NOMO-1 treated with dmso at 0.1 percent for 144 hours (cell line): ENCODE measurements around the gene SFN.
"Not testable (repeated sequence)": the region's sequence is repeated elsewhere in the genome, so short reads cannot be mapped to it uniquely, and the experiment has no call there.

Experiments used
- DNase-seq: peaks from one replicate; lab custom pipeline; 2025; ENCODE audit not compliant: unreplicated experiment; lab: John Stamatoyannopoulos, UW

SFN gene

GRCh38 chr1:26838474-26839338 lies 24.2 kb upstream of the SFN start:
- DNase-seq = no peak

- no peak for DNase-seq
Observed at GRCh38 chr1:26839339-26839722, 23.6 kb upstream of the SFN start.

- no peak for DNase-seq
Observed at GRCh38 chr1:26839779-26840178, 23.2 kb upstream of the SFN start.

- DNase-seq = no peak
Observed at GRCh38 chr1:26844424-26845196, 18.3 kb upstream of the SFN start.

GRCh38 chr1:26847826-26848225 lies 15.1 kb upstream of the SFN start:
- not testable (repeated sequence) for DNase-seq

GRCh38 chr1:26848499-26848898 lies 14.4 kb upstream of the SFN start:
- no peak for DNase-seq

GRCh38 chr1:26848941-26849774 lies 13.8 kb upstream of the SFN start:
- DNase-seq = no peak

- no peak for DNase-seq
Observed at GRCh38 chr1:26851106-26851684, 11.8 kb upstream of the SFN start.

- no peak for DNase-seq
Observed at GRCh38 chr1:26852701-26853100, 10.2 kb upstream of the SFN start.

GRCh38 chr1:26853156-26853555 lies 9.8 kb upstream of the SFN start:
- DNase-seq = peak; percentile 7

GRCh38 chr1:26853600-26853999 lies 9.3 kb upstream of the SFN start:
- DNase-seq = no peak

GRCh38 chr1:26854906-26855305 lies 8.0 kb upstream of the SFN start:
- DNase-seq = no peak

GRCh38 chr1:26855636-26856035 lies 7.3 kb upstream of the SFN start:
- DNase-seq = no peak

GRCh38 chr1:26856181-26856580 lies 6.8 kb upstream of the SFN start:
- no peak for DNase-seq

GRCh38 chr1:26856604-26857469 lies 6.1 kb upstream of the SFN start:
- DNase-seq = no peak

GRCh38 chr1:26857473-26858060 lies 5.4 kb upstream of the SFN start:
- DNase-seq = no peak

GRCh38 chr1:26858160-26858559 lies 4.8 kb upstream of the SFN start:
- no peak for DNase-seq

- DNase-seq = no peak
Observed at GRCh38 chr1:26858891-26859640, 3.9 kb upstream of the SFN start.

GRCh38 chr1:26861286-26861701 lies 1.7 kb upstream of the SFN start:
- no peak for DNase-seq
